NCI-H146 (cell line): ENCODE data around the gene SLC15A5.

Experiments used
- DNase-seq: peaks from one replicate; lab custom pipeline; 2025; lab: John Stamatoyannopoulos, UW

SLC15A5 gene

GRCh38 chr12:16175840-16176239 is 101.6 kb downstream of the SLC15A5 start:
- DNase-seq = no peak

GRCh38 chr12:16174282-16174681 is 103.2 kb downstream of the SLC15A5 start:
- no peak for DNase-seq

DNA sequence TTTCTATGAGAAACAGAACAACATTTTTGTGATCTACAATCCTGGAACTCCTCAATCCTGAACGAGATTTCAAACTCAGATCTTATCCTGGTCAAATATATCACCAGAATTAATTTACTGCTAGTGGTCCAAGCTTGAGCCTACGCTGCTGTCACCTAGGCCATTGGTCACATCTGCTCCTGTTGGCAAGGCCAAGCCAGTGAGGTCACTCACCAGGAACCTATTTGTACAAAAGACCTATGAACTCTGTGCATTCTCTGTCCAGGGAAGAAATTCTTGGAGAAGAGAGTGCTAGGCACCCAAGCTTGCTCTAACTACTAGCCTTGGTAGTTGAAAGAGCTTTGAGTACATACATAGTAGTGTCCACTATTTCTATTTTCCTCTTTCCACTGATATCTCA is 106.1 kb downstream of the SLC15A5 start:
- DNase-seq = no peak

DNA sequence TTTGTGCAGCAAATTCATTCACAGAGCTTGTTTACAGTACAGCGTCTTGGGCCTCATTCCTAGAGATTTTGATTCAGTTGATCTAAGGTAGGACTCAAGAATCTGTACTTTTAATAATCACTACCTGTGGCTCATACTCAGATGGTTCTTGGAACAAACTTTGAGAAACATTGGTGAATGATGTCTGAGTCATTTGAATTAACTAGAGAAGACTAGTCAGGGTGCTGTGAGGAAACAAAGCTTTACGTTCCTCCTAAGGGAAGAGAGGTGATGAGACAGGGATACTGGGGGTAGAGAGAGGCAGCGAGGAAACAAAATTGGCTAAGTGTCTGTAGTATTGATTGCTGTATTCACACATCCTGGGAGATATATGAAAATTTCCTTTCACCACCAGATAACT is 109.4 kb downstream of the SLC15A5 start:
- DNase-seq = no peak

- no peak for DNase-seq
These were observed 110.7 kb downstream of the SLC15A5 start for GRCh38 chr12:16166563-16167470.

GRCh38 chr12:16165506-16165905 is 112.0 kb downstream of the SLC15A5 start:
- DNase-seq = peak; percentile 90

GRCh38 chr12:16163901-16164300 is 113.6 kb downstream of the SLC15A5 start:
- DNase-seq = no peak

DNA sequence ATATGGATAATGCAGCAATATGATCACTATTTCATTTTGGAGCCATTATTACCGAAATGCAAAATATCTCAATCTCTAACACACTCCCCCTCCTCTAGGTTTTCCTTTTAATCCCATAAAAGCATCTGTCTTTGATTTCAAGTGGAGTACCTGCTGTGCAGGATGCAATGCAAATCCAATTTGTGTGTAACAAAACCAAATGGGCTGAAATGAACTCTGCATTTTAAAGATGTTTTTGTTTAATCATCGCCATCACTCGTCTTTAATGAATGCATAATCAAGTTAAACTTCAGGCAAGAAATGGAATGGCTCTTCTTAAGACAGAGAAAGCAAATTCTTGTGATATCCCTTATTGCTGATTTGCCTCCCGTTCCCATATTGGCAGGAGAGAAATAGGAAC is 114.3 kb downstream of the SLC15A5 start:
- DNase-seq = peak; percentile 58

- no peak for DNase-seq
These were observed 117.9 kb downstream of the SLC15A5 start for GRCh38 chr12:16159571-16159970.

DNA sequence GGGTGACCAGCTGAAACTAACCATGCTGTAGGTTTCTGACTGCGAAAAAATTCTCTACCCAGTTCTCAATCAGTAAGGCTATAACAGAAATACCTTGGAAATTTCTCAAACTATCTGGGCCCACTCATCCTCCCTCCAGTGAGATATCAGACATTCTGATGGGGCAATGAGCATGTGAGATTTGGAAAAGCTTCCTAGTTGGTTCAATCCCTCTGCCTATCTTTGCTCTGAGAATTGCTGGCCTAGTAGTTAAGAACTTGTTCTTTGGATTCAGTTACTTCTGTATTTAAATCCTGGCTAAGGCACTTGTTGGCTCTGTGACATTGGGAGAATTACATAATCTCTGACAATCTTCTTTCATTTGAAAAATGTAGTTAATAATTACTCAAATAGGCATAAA is 119.4 kb downstream of the SLC15A5 start:
- DNase-seq = no peak

DNA sequence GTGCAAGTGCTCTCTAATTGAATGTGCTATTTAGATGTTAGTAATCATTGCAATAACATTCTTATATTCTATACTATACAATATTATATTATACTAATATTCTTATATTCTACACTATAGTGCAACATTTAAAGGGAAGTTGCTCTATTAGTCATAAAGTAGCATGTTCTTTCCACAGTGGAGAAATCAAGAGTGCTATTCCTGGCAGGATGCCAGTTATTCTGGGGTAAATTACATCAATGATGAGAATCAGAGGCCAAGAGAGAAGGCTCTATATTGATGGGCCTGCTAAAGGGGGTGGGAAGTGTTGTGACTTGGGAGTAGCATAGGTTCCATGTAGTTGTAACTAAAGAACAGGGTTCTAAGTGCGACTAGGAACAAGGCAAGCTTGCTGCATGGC is 121.5 kb downstream of the SLC15A5 start:
- DNase-seq = no peak

DNA sequence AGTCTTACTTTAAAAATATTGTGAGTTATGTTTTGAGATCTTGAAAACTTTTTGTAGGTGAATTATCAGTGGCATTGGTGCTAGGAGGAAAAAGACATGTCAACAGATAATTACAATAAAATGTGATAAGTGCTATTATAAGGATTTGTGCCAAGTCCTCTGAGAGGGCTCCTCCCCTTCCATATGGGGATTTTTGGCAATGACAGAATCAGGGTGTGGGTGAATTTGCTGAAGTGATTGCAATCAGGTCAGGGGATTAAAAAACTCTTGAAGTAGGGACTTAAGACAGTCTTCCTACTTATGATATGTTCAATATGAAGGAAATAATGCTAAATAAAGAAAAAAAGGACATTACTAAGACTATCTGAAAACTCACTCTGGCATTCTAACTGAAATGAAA is 122.5 kb downstream of the SLC15A5 start:
- DNase-seq = no peak

GRCh38 chr12:16152885-16153673 is 124.4 kb downstream of the SLC15A5 start:
- no peak for DNase-seq

- DNase-seq = no peak
These were observed 127.2 kb downstream of the SLC15A5 start for GRCh38 chr12:16150276-16150675.

GRCh38 chr12:16148938-16149337 is 128.5 kb downstream of the SLC15A5 start:
- DNase-seq = no peak
